GM12891 (cell line): ENCODE data around the gene GAGE13.

ENCODE experiments used
- POLR2A ChIP-seq: IDR thresholded peaks from 2 replicates; pipeline ENCODE4 v1.6.1; 2011; ENCODE audit warnings: low read depth, low read length, control low read depth
- POU2F2 ChIP-seq: IDR thresholded peaks from 2 replicates; pipeline ENCODE4 v1.6.1; 2011; ENCODE audit warnings: low read depth, mild to moderate bottlenecking, control low read depth, low read length, moderate library complexity
- SPI1 ChIP-seq: IDR thresholded peaks from 2 replicates; pipeline ENCODE4 v1.6.1; 2011; ENCODE audit warnings: low read depth, low read length, control low read depth

DNA sequence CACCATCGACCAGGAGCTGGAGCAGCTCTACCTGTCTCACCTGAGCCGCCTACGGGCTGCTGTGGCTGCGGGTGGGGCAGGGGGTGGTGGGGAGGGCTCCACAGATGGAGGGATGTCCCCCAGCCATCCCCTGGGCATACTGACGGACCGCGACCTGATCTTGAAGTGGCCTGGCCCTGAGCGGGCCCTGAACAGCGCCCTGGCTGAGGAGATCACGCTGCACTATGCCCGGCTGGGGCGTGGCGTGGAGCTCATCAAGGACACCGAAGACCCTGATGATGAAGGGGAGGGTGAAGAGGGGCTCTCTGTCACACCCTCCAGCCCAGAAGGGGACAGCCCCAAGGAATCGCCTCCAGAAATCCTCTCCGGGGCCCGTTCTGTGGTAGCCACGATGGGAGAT, 45.2 kb upstream of the GAGE13 start:
- TF ChIP-seq POU2F2 (no peak), SPI1 (no peak), POLR2A (no peak)
